ENCODE data around the gene SNORC. TPM values are rescaled to one million over a fixed set of nuclear protein-coding genes. Genes with fewer than 3 reads are reported as not detected.

The SNORC gene
- total RNA-seq, 2 experiments from 2014 or later = 2.1 to 2.4 TPM

GRCh38 chr2:232888839-232889529, 18.9 kb downstream of the SNORC start:
- H3K4me3 Mint-ChIP-seq = no peak overlapping the region
- no peak for TF ChIP-seq CTCF (IDR thresholded peaks at IDR 0.05)
- intact Hi-C loops (cut with micrococcal nuclease) = no loop called here
- no peak for DNase-seq
- POLR2A ChIA-PET = no interaction called here
- CTCF ChIA-PET = no interaction called here
- H3K9me3 Mint-ChIP-seq = no peaks in the 10 kb centered on the region
- peaks cover 11% of the 10 kb centered on the region for H3K27me3 Mint-ChIP-seq
- ATAC-seq = no peak
- no peaks in the 10 kb centered on the region for H3K4me1 Mint-ChIP-seq (ENCODE audit: low read depth)
- no peak overlapping the region for H3K27ac Mint-ChIP-seq
- H3K36me3 Mint-ChIP-seq (ENCODE audit: low read depth) = no peaks in the 10 kb centered on the region

- no peak overlapping the region for H3K4me3 Mint-ChIP-seq
- H3K9me3 Mint-ChIP-seq = no peaks in the 10 kb centered on the region
- intact Hi-C loops (cut with micrococcal nuclease) = no loop called here
- no peak overlapping the region for H3K27ac Mint-ChIP-seq
- no peak for TF ChIP-seq CTCF (IDR thresholded peaks at IDR 0.05)
- H3K27me3 Mint-ChIP-seq = peaks cover 11% of the 10 kb centered on the region
- ATAC-seq (no peak), DNase-seq (no peak)
- POLR2A ChIA-PET = no interaction called here
- no peaks in the 10 kb centered on the region for H3K36me3 Mint-ChIP-seq (ENCODE audit: low read depth)
- H3K4me1 Mint-ChIP-seq (ENCODE audit: low read depth) = no peaks in the 10 kb centered on the region
- CTCF ChIA-PET = no interaction called here
These were observed 19.9 kb downstream of the SNORC start for GRCh38 chr2:232889876-232890401.

GRCh38 chr2:232890536-232890895, 20.5 kb downstream of the SNORC start:
- no peak for TF ChIP-seq CTCF (IDR thresholded peaks at IDR 0.05)
- intact Hi-C loops (cut with micrococcal nuclease) = no loop called here

GRCh38 chr2:232890896-232891601, 21.0 kb downstream of the SNORC start:
- Mint-ChIP-seq H3K9me3 (no peaks in the 10 kb centered on the region), H3K36me3 (ENCODE audit: low read depth) (no peaks in the 10 kb centered on the region), H3K4me1 (ENCODE audit: low read depth) (peaks cover under 1% of the 10 kb centered on the region), H3K27ac (no peak overlapping the region), H3K4me3 (no peak overlapping the region), H3K27me3 (peaks cover 11% of the 10 kb centered on the region)
- ChIA-PET CTCF (interaction anchor here (1.0 kb wide), 1 partner anchor 162 kb away, joined by 3 read pairs; no protein-coding TSS in a partner anchor), POLR2A (no interaction called here)
- ATAC-seq = no peak
- intact Hi-C loops (cut with micrococcal nuclease) = no loop called here
- DNase-seq = no peak
- TF ChIP-seq CTCF (IDR thresholded peaks at IDR 0.05) = no peak

More at GRCh38 chr2:232890536-232890895, 20.5 kb downstream of the SNORC start:
- CTCF ChIA-PET = interaction anchor here (1.0 kb wide), 1 partner anchor 163 kb away, joined by 3 read pairs; no protein-coding TSS in a partner anchor
- H3K4me3 Mint-ChIP-seq = no peak overlapping the region
- peaks cover 11% of the 10 kb centered on the region for H3K27me3 Mint-ChIP-seq
- no peak overlapping the region for H3K27ac Mint-ChIP-seq
- POLR2A ChIA-PET = no interaction called here
- H3K36me3 Mint-ChIP-seq (ENCODE audit: low read depth) = no peaks in the 10 kb centered on the region
- DNase-seq (no peak), ATAC-seq (no peak)
- no peaks in the 10 kb centered on the region for H3K9me3 Mint-ChIP-seq
- H3K4me1 Mint-ChIP-seq (ENCODE audit: low read depth) = no peaks in the 10 kb centered on the region

- intact Hi-C loops (cut with micrococcal nuclease) = no loop called here
- CTCF ChIA-PET = no interaction called here
- no peak for TF ChIP-seq CTCF (IDR thresholded peaks at IDR 0.05)
- Mint-ChIP-seq H3K27ac (no peak overlapping the region), H3K4me1 (ENCODE audit: low read depth) (peaks cover 3% of the 10 kb centered on the region), H3K9me3 (no peaks in the 10 kb centered on the region), H3K36me3 (ENCODE audit: low read depth) (no peaks in the 10 kb centered on the region), H3K27me3 (peaks cover 11% of the 10 kb centered on the region), H3K4me3 (no peak overlapping the region)
- ATAC-seq (no peak), DNase-seq (no peak)
- POLR2A ChIA-PET = no interaction called here
These were observed 21.6 kb downstream of the SNORC start for GRCh38 chr2:232891621-232892071.

Measured in activated CD8-positive, alpha-beta T cell treated with anti-CD3 and anti-CD28 coated beads for 36 hours (primary cell).